Kidney (tissue), 14 donors: ENCODE data around the gene MRPL14. TPM values are rescaled to one million over a fixed set of nuclear protein-coding genes. Genes with fewer than 3 reads are reported as not detected.

Experiments used
- DNase-seq, 5 donors: peaks; one replicate each; pipeline ENCODE4 v3.0.0-alpha.2; 2013 to 2020
- FAIRE-seq: peaks from 2 replicates; lab custom pipeline; 2012; peaks lifted over from hg19 to GRCh38; lab: Jason Lieb, UNC
- H3K27ac ChIP-seq, 2 donors: one replicate each; pipeline ENCODE4 v1.7.0; 2013; ENCODE audit warnings: low read depth in 2 of 2, low read length in 2 of 2, inconsistent platforms in 1 of 2
- H3K27me3 ChIP-seq: one replicate; pipeline ENCODE4 v1.7.1; 2013; ENCODE audit warnings: low read length, inconsistent platforms; ENCODE audit not compliant: control insufficient read depth, insufficient read depth
- H3K36me3 ChIP-seq, 3 donors: one replicate each; pipeline versions ENCODE4 v1.7.0 to v1.7.1; 2013; ENCODE audit warnings: low read length in 3 of 3, control low read depth in 1 of 3, inconsistent platforms in 1 of 3; ENCODE audit not compliant: insufficient read depth in 3 of 3, control insufficient read depth in 2 of 3
- H3K4me1 ChIP-seq, 3 donors: one replicate each; pipeline versions ENCODE4 v1.7.0 to v1.7.1; 2013; ENCODE audit warnings: low read length in 3 of 3, inconsistent platforms in 1 of 3, low read depth in 1 of 3; ENCODE audit not compliant: control insufficient read depth in 2 of 3, insufficient read depth in 2 of 3
- H3K4me3 ChIP-seq, 3 donors: one replicate each; pipeline versions ENCODE4 v1.7.0 to v1.8.1; 2013; ENCODE audit warnings: low read length in 3 of 3, control low read depth in 1 of 3, inconsistent platforms in 1 of 3
- H3K9ac ChIP-seq, 3 donors: one replicate each; pipeline versions ENCODE4 v1.7.0 to v1.7.1; 2013; ENCODE audit warnings: low read length in 3 of 3, control low read depth in 1 of 3, inconsistent platforms in 1 of 3
- H3K9me3 ChIP-seq, 3 donors: one replicate each; pipeline versions ENCODE4 v1.7.0 to v1.7.1; 2013; ENCODE audit warnings: low read length in 3 of 3, control low read depth in 1 of 3, inconsistent platforms in 1 of 3; ENCODE audit not compliant: control insufficient read depth in 2 of 3, insufficient read depth in 1 of 3
- CTCF ChIP-seq: IDR thresholded peaks from 3 replicates; pipeline ENCODE4 v1.5.1; 2012; ENCODE audit warnings: mild to moderate bottlenecking, moderate library complexity, borderline replicate concordance; ENCODE audit not compliant: insufficient read depth; ENCODE audit errors: extremely low read depth
- intact Hi-C: fragments of 100-400 bp; cut with DNase I; formaldehyde crosslinking; loops from one replicate; pipeline ENCODE4 v1.11.1; 2022
- polyA plus RNA-seq: library from polyadenylated mRNA; stranded (reverse); fragments of 350-450 nt; fragmentation: Illumina TruSeq; extraction: RNeasy Lipid Tissue Mini Kit (QIAGEN cat#74804); gene quantifications from one replicate; pipeline ENCODE4 v1.2.3, GENCODE V29; 2014; ENCODE audit warnings: low read depth, low replicate concordance; ENCODE audit not compliant: insufficient read depth
- total RNA-seq: library from RNA; stranded (reverse); fragmentation: NEBNext Ultra II Directional; extraction: Animal tissue kit (Norgen Biotek cat#: 25700); gene quantifications from one replicate; pipeline ENCODE4 v1.2.1, GENCODE V29; 2021
- donor health status: control.
- donor health status: control.
- donor health status: control.
- donor health status: control.
- donor health status: control.
- donor health status: DM: yes; HTN: yes; CAD: no.
- donor health status: Normal renal cell carcinoma (clear cell type).

Gene MRPL14
- total and polyA plus RNA-seq, 2 donors from 2014 or later = 27.9 to 71.5 TPM

GRCh38 chr6:44075647-44076355, 51.5 kb downstream of the MRPL14 start:
- H3K4me3 ChIP-seq = no peak overlapping the region
- peaks cover 4 to 18% (median 11%) of the 10 kb centered on the region in 3 donors for H3K4me1 ChIP-seq
- intact Hi-C loops = no loop called here
- FAIRE-seq = no peak
- no peaks in the 10 kb centered on the region for H3K27me3 ChIP-seq
- H3K27ac ChIP-seq = peak overlapping the region in 1 of 2 donors; percentile 44
- no peaks in the 10 kb centered on the region for H3K36me3 ChIP-seq
- peak in 1 of 5 donors; percentile 65 for DNase-seq
- peak overlapping the region in 1 of 3 donors; percentile 43 for H3K9ac ChIP-seq
- no peak for TF ChIP-seq CTCF
- no peaks in the 10 kb centered on the region for H3K9me3 ChIP-seq

DNA sequence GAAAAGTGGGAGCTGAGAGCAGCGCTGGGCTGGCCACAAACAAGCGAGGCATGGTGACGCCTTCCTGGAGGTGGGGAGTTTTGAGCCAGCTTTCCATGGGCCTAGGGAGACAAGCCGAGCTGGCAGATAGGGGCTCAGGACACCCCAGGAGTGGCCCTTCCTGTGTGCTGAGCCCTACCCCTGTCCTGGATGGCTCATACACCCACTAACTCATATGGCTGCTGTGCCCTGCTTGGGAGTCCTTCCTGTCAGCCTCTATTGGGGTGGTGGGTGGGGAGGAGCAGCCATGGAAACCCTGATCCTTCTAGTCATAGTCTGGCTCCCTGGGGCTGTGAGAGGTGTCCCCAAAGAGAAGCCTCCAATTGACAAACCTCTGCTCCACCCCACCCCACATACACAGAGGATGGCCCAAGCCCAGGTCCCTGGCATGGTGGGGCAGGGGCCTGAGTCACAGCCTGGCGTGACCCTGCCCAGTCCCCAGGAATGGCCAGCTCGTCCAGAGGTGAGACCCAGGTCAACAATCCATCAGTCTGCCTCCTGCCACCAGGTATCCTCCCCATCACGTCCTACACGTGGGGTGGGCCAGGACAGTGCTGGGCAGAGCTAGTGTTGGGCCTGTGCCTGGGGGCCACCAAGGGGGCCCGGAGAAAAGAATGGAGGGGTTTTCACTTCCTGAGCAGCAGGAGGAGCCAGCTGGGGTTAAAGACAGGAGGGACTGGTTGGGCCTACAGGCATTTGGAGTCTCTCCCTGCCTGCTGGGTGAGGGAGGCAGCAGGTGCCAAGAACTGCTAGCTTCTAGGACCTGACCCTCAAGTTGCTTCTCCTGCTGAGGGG, 52.2 kb downstream of the MRPL14 start:
- Histone ChIP-seq H3K27ac (no peak overlapping the region), H3K9me3 (no peaks in the 10 kb centered on the region), H3K36me3 (no peaks in the 10 kb centered on the region), H3K4me1 (peaks cover 4 to 18% (median 11%) of the 10 kb centered on the region in 3 donors), H3K9ac (no peak overlapping the region), H3K27me3 (no peaks in the 10 kb centered on the region), H3K4me3 (no peak overlapping the region)
- no peak for FAIRE-seq
- DNase-seq = peak in 2 of 5 donors; percentile 24 to 65
- TF ChIP-seq CTCF = no peak
- intact Hi-C loops = no loop called here

- Histone ChIP-seq H3K27ac (no peak overlapping the region), H3K4me3 (peak overlapping the region in 1 of 3 donors; percentile 57)
Observed at GRCh38 chr6:44074439-44074812, 52.8 kb downstream of the MRPL14 start.

More at GRCh38 chr6:44074439-44074812, 52.8 kb downstream of the MRPL14 start:
- H3K4me1 ChIP-seq = peaks cover 4 to 18% (median 11%) of the 10 kb centered on the region in 3 donors
- H3K27me3 ChIP-seq = no peaks in the 10 kb centered on the region
- peak in 4 of 5 donors; percentile 87 to 94 (median 92) for DNase-seq
- H3K9ac ChIP-seq = peak overlapping the region in 2 of 3 donors; percentile 0 to 55
- peak; percentile 91 for TF ChIP-seq CTCF
- no peaks in the 10 kb centered on the region for H3K9me3 ChIP-seq
- FAIRE-seq = no peak
- intact Hi-C loops = no loop called here
- no peaks in the 10 kb centered on the region for H3K36me3 ChIP-seq
